ENCODE results near the gene CDC42BPA. TPM values are rescaled to one million over a fixed set of nuclear protein-coding genes. Genes with fewer than 3 reads are reported as not detected.

The CDC42BPA gene
- not detected in 2 replicates for total RNA-seq (2014; rRNA removed; shearing (Covaris generic); ENCODE audit: low replicate concordance)

- H3K27ac ChIP-seq (ENCODE audit: low read length) = no peak within 1 kb of the TSS
- no peaks in the 10 kb centered on the region for H3K9me2 ChIP-seq (replicated peaks; ENCODE audit: insufficient read depth, low read length)
- no peak within 1 kb of the TSS for H2AFZ ChIP-seq (ENCODE audit: low read length)
- no peaks in the 10 kb centered on the region for H3K27me3 ChIP-seq (ENCODE audit: low read length)
- DNase-seq = no peak
- H3K4me3 ChIP-seq (ENCODE audit: low read length) = no peak within 1 kb of the TSS
- no peaks in the 10 kb centered on the region for H3K79me2 ChIP-seq (ENCODE audit: low read length)
- H3K9me3 ChIP-seq (ENCODE audit: low read length) = no peaks in the 10 kb centered on the region
- H3K9ac ChIP-seq (ENCODE audit: low read length) = no peak within 1 kb of the TSS
- H3K4me1 ChIP-seq (ENCODE audit: low read length) = no peaks in the 10 kb centered on the region
- no peak within 1 kb of the TSS for H3K4me2 ChIP-seq (ENCODE audit: low read depth, low read length, poor library complexity, severe bottlenecking)
- no peaks in the 10 kb centered on the region for H4K20me1 ChIP-seq (ENCODE audit: insufficient read depth, low read depth, low read length)
- H3K36me3 ChIP-seq (ENCODE audit: insufficient read depth, low read length) = no peaks in the 10 kb centered on the region
These were observed at the start of gene CDC42BPA for GRCh38 chr1:227318016-227318852. CDC42BPA (minus strand) TSS chr1:227318492; CDS start chr1:227317182, 1,310 bp downstream.

- no peaks in the 10 kb centered on the region for H3K27me3 ChIP-seq (ENCODE audit: low read length)
- no peak overlapping the region for H3K27ac ChIP-seq (ENCODE audit: low read length)
- no peaks in the 10 kb centered on the region for H3K79me2 ChIP-seq (ENCODE audit: low read length)
- H3K36me3 ChIP-seq (ENCODE audit: insufficient read depth, low read length) = no peaks in the 10 kb centered on the region
- no peaks in the 10 kb centered on the region for H3K4me1 ChIP-seq (ENCODE audit: low read length)
- DNase-seq = no peak
- H3K4me2 ChIP-seq (ENCODE audit: low read depth, low read length, poor library complexity, severe bottlenecking) = no peak overlapping the region
- H3K9ac ChIP-seq (ENCODE audit: low read length) = no peak overlapping the region
- H4K20me1 ChIP-seq (ENCODE audit: insufficient read depth, low read depth, low read length) = no peaks in the 10 kb centered on the region
- H2AFZ ChIP-seq (ENCODE audit: low read length) = no peak overlapping the region
- H3K9me2 ChIP-seq (replicated peaks; ENCODE audit: insufficient read depth, low read length) = no peaks in the 10 kb centered on the region
- H3K4me3 ChIP-seq (ENCODE audit: low read length) = no peak overlapping the region
- no peaks in the 10 kb centered on the region for H3K9me3 ChIP-seq (ENCODE audit: low read length)
These were observed 49.7 kb upstream of the CDC42BPA start for GRCh38 chr1:227368009-227368408.

- Histone ChIP-seq H3K4me1 (ENCODE audit: low read length) (no peaks in the 10 kb centered on the region), H3K9ac (ENCODE audit: low read length) (no peak overlapping the region), H3K9me3 (ENCODE audit: low read length) (no peaks in the 10 kb centered on the region), H3K4me2 (ENCODE audit: low read depth, low read length, poor library complexity, severe bottlenecking) (no peak overlapping the region), H3K27me3 (ENCODE audit: low read length) (no peaks in the 10 kb centered on the region), H3K27ac (ENCODE audit: low read length) (no peak overlapping the region), H3K36me3 (ENCODE audit: insufficient read depth, low read length) (no peaks in the 10 kb centered on the region), H2AFZ (ENCODE audit: low read length) (no peak overlapping the region), H3K9me2 (replicated peaks; ENCODE audit: insufficient read depth, low read length) (no peaks in the 10 kb centered on the region), H4K20me1 (ENCODE audit: insufficient read depth, low read depth, low read length) (no peaks in the 10 kb centered on the region), H3K79me2 (ENCODE audit: low read length) (no peaks in the 10 kb centered on the region), H3K4me3 (ENCODE audit: low read length) (no peak overlapping the region)
- no peak for DNase-seq
These were observed 47.5 kb upstream of the CDC42BPA start for GRCh38 chr1:227365473-227366431.

- no peak overlapping the region for H3K4me2 ChIP-seq (ENCODE audit: low read depth, low read length, poor library complexity, severe bottlenecking)
- H2AFZ ChIP-seq (ENCODE audit: low read length) = no peak overlapping the region
- no peak for DNase-seq
- no peak overlapping the region for H3K9ac ChIP-seq (ENCODE audit: low read length)
- H4K20me1 ChIP-seq (ENCODE audit: insufficient read depth, low read depth, low read length) = no peaks in the 10 kb centered on the region
- no peaks in the 10 kb centered on the region for H3K36me3 ChIP-seq (ENCODE audit: insufficient read depth, low read length)
- H3K4me1 ChIP-seq (ENCODE audit: low read length) = no peaks in the 10 kb centered on the region
- H3K79me2 ChIP-seq (ENCODE audit: low read length) = no peaks in the 10 kb centered on the region
- H3K27ac ChIP-seq (ENCODE audit: low read length) = no peak overlapping the region
- H3K4me3 ChIP-seq (ENCODE audit: low read length) = no peak overlapping the region
- no peaks in the 10 kb centered on the region for H3K9me3 ChIP-seq (ENCODE audit: low read length)
- no peaks in the 10 kb centered on the region for H3K9me2 ChIP-seq (replicated peaks; ENCODE audit: insufficient read depth, low read length)
- H3K27me3 ChIP-seq (ENCODE audit: low read length) = no peaks in the 10 kb centered on the region
These were observed 46.4 kb upstream of the CDC42BPA start for GRCh38 chr1:227364657-227365056.

GRCh38 chr1:227363825-227364224 lies 45.5 kb upstream of the CDC42BPA start:
- H3K4me1 ChIP-seq (ENCODE audit: low read length) = no peaks in the 10 kb centered on the region
- H3K4me3 ChIP-seq (ENCODE audit: low read length) = no peak overlapping the region
- H4K20me1 ChIP-seq (ENCODE audit: insufficient read depth, low read depth, low read length) = no peaks in the 10 kb centered on the region
- H3K36me3 ChIP-seq (ENCODE audit: insufficient read depth, low read length) = no peaks in the 10 kb centered on the region
- no peak overlapping the region for H2AFZ ChIP-seq (ENCODE audit: low read length)
- no peak overlapping the region for H3K27ac ChIP-seq (ENCODE audit: low read length)
- H3K9me3 ChIP-seq (ENCODE audit: low read length) = no peaks in the 10 kb centered on the region
- no peak for DNase-seq
- no peaks in the 10 kb centered on the region for H3K79me2 ChIP-seq (ENCODE audit: low read length)
- H3K27me3 ChIP-seq (ENCODE audit: low read length) = no peaks in the 10 kb centered on the region
- H3K4me2 ChIP-seq (ENCODE audit: low read depth, low read length, poor library complexity, severe bottlenecking) = no peak overlapping the region
- H3K9ac ChIP-seq (ENCODE audit: low read length) = no peak overlapping the region
- no peaks in the 10 kb centered on the region for H3K9me2 ChIP-seq (replicated peaks; ENCODE audit: insufficient read depth, low read length)

GRCh38 chr1:227362039-227362438 lies 43.7 kb upstream of the CDC42BPA start:
- Histone ChIP-seq H3K9me2 (replicated peaks; ENCODE audit: insufficient read depth, low read length) (no peaks in the 10 kb centered on the region), H3K4me2 (ENCODE audit: low read depth, low read length, poor library complexity, severe bottlenecking) (no peak overlapping the region), H3K79me2 (ENCODE audit: low read length) (no peaks in the 10 kb centered on the region), H4K20me1 (ENCODE audit: insufficient read depth, low read depth, low read length) (no peaks in the 10 kb centered on the region), H3K9ac (ENCODE audit: low read length) (no peak overlapping the region), H3K36me3 (ENCODE audit: insufficient read depth, low read length) (no peaks in the 10 kb centered on the region), H3K4me1 (ENCODE audit: low read length) (no peaks in the 10 kb centered on the region), H3K27me3 (ENCODE audit: low read length) (no peaks in the 10 kb centered on the region), H2AFZ (ENCODE audit: low read length) (no peak overlapping the region), H3K27ac (ENCODE audit: low read length) (no peak overlapping the region), H3K4me3 (ENCODE audit: low read length) (no peak overlapping the region), H3K9me3 (ENCODE audit: low read length) (no peaks in the 10 kb centered on the region)
- DNase-seq = no peak

- no peak for DNase-seq
- Histone ChIP-seq H3K27ac (ENCODE audit: low read length) (no peak overlapping the region), H4K20me1 (ENCODE audit: insufficient read depth, low read depth, low read length) (no peaks in the 10 kb centered on the region), H3K9me2 (replicated peaks; ENCODE audit: insufficient read depth, low read length) (no peaks in the 10 kb centered on the region), H3K36me3 (ENCODE audit: insufficient read depth, low read length) (no peaks in the 10 kb centered on the region), H3K4me3 (ENCODE audit: low read length) (no peak overlapping the region), H3K27me3 (ENCODE audit: low read length) (no peaks in the 10 kb centered on the region), H3K4me1 (ENCODE audit: low read length) (no peaks in the 10 kb centered on the region), H3K9ac (ENCODE audit: low read length) (no peak overlapping the region), H3K79me2 (ENCODE audit: low read length) (no peaks in the 10 kb centered on the region), H2AFZ (ENCODE audit: low read length) (no peak overlapping the region), H3K9me3 (ENCODE audit: low read length) (no peaks in the 10 kb centered on the region), H3K4me2 (ENCODE audit: low read depth, low read length, poor library complexity, severe bottlenecking) (no peak overlapping the region)
These were observed 39.6 kb upstream of the CDC42BPA start for GRCh38 chr1:227357927-227358302.
